HepG2 (cell line): ENCODE results near the gene FAM162A. TPM values are rescaled to one million over a fixed set of nuclear protein-coding genes. Genes with fewer than 3 reads are reported as not detected.

ENCODE experiments used
- AHR ChIP-seq: IDR thresholded peaks from 2 replicates; pipeline ENCODE4 v1.6.1; 2018; ENCODE audit warnings: missing genetic modification reagents, missing compliant biosample characterization
- CEBPG ChIP-seq: IDR thresholded peaks from 2 replicates; pipeline ENCODE4 v1.6.1; 2016
- FOXA3 ChIP-seq: IDR thresholded peaks from 2 replicates; pipeline ENCODE4 v1.6.1; 2016; ENCODE audit warnings: missing genetic modification reagents, missing compliant biosample characterization
- FOXP1 ChIP-seq, 2 experiments: fragments of 450-650 bp in 1 of 2; IDR thresholded peaks; 2 replicates each; pipeline ENCODE4 v1.6.1; 2017 to 2018; ENCODE audit warnings: antibody characterized with exemption in 1 of 2
- GATA4 ChIP-seq: sonication (generic); IDR thresholded peaks from 2 replicates; pipeline ENCODE4 v1.6.1; 2016; ENCODE audit warnings: antibody characterized with exemption, low read depth, borderline replicate concordance
- HNRNPLL ChIP-seq: fragments of 200-400 bp; formaldehyde crosslinking; IDR thresholded peaks from 2 replicates; pipeline ENCODE4 v1.6.1; 2017; ENCODE audit warnings: mild to moderate bottlenecking, low read depth, low read length; ENCODE audit not compliant: poor library complexity, severe bottlenecking
- KDM6A ChIP-seq: IDR thresholded peaks from 2 replicates; pipeline ENCODE4 v1.6.1; 2016; ENCODE audit warnings: low read depth
- MIER2 ChIP-seq: IDR thresholded peaks from 2 replicates; pipeline ENCODE4 v1.6.1; 2016; ENCODE audit warnings: missing biosample characterization, missing genetic modification reagents
- NFIC ChIP-seq: IDR thresholded peaks from 2 replicates; pipeline ENCODE4 v1.6.1; 2012; ENCODE audit warnings: mild to moderate bottlenecking, low read length, inconsistent platforms
- PAXIP1 ChIP-seq: sonication (generic); formaldehyde crosslinking; conservative IDR thresholded peaks from 2 replicates; pipeline ENCODE4 v1.4.0; 2020; ENCODE audit warnings: mild to moderate bottlenecking, missing genetic modification reagents, moderate library complexity
- PHF5A ChIP-seq: IDR thresholded peaks from one replicate; pipeline ENCODE4 v1.6.1; 2018; ENCODE audit warnings: low read depth, missing genetic modification reagents; ENCODE audit not compliant: unreplicated experiment
- ZNF292 ChIP-seq: sonication (generic); formaldehyde crosslinking; IDR thresholded peaks from 2 replicates; pipeline ENCODE4 v1.8.1; 2022; ENCODE audit warnings: mild to moderate bottlenecking, low read depth, missing genetic modification reagents, borderline replicate concordance
- ZNF414 ChIP-seq: sonication (generic); formaldehyde crosslinking; IDR thresholded peaks from 2 replicates; pipeline ENCODE4 v1.5.0; 2020; ENCODE audit warnings: missing genetic modification reagents
- ZZZ3 ChIP-seq: sonication (generic); formaldehyde crosslinking; IDR thresholded peaks from 2 replicates; pipeline ENCODE4 v1.4.0; 2020; ENCODE audit warnings: missing genetic modification reagents, mild to moderate bottlenecking, borderline replicate concordance
- polyA plus RNA-seq, 8 experiments: library from polyadenylated mRNA; depleted of rRNA in 3 of 8; stranded (reverse) in 7 of 8; unstranded in 1 of 8; fragments of >200 nt; fragmentation: Illumina TruSeq in 4 of 8; extraction: Trizol in 4 of 8; gene quantifications; 2 replicates each; pipeline versions ENCODE4 v1.2.1 to v1.2.3, GENCODE V29; 2011 to 2016; ENCODE audit warnings: low read depth in 4 of 8, missing spikeins in 1 of 8, mixed read lengths in 1 of 8; ENCODE audit not compliant: insufficient read depth in 1 of 8
- total RNA-seq, 5 experiments: library from RNA; depleted of rRNA; stranded (reverse); fragments of >200 nt; fragmentation: Illumina TruSeq; extraction: Trizol; gene quantifications; 2 replicates each; pipeline ENCODE4 v1.2.3, GENCODE V29; 2016; ENCODE audit warnings: low read depth in 1 of 5
- TF ChIP-seq, protein P1 (sequence below): sonication (generic); formaldehyde crosslinking; IDR thresholded peaks from 2 replicates; pipeline ENCODE4 v1.4.0; 2020; ENCODE audit warnings: mild to moderate bottlenecking, missing genetic modification reagents
- TF ChIP-seq, protein P2 (sequence below): sonication (generic); formaldehyde crosslinking; IDR thresholded peaks from 2 replicates; pipeline ENCODE4 v1.4.0; 2020; ENCODE audit warnings: missing genetic modification reagents
- TF ChIP-seq, protein P3 (sequence below): IDR thresholded peaks from 2 replicates; pipeline ENCODE4 v1.6.1; 2016; ENCODE audit warnings: missing genetic modification reagents, missing compliant biosample characterization

The FAM162A gene
- total and polyA plus RNA-seq, 2 of the 13 experiments (the other 11 are each of a cell fraction or from before 2014, with no cell fraction given), result 115 to 155 TPM

- TF ChIP-seq, protein P1, sequence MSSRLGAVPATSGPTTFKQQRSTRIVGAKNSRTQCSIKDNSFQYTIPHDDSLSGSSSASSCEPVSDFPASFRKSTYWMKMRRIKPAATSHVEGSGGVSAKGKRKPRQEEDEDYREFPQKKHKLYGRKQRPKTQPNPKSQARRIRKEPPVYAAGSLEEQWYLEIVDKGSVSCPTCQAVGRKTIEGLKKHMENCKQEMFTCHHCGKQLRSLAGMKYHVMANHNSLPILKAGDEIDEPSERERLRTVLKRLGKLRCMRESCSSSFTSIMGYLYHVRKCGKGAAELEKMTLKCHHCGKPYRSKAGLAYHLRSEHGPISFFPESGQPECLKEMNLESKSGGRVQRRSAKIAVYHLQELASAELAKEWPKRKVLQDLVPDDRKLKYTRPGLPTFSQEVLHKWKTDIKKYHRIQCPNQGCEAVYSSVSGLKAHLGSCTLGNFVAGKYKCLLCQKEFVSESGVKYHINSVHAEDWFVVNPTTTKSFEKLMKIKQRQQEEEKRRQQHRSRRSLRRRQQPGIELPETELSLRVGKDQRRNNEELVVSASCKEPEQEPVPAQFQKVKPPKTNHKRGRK (CRISPR knock-in tag), result no peak
- TF ChIP-seq AHR (CRISPR knock-in tag) (no peak), ZNF414 (CRISPR knock-in tag) (peak; percentile 17; the same call in 1 of the 2 replicates), FOXA3 (CRISPR knock-in tag) (peak; percentile 68), ZNF292 (CRISPR knock-in tag) (no peak), MIER2 (CRISPR knock-in tag) (no peak), KDM6A (CRISPR knock-in tag) (peak; percentile 70), FOXP1 (IDR thresholded peaks at IDR 0.05) (no peak), FOXP1 (CRISPR knock-in tag; IDR thresholded peaks at IDR 0.05) (peak; percentile 32; the same call in 1 of the 2 replicates), GATA4 (no peak), CEBPG (CRISPR knock-in tag) (peak; percentile 62), HNRNPLL (no peak), PHF5A (CRISPR knock-in tag) (peak; percentile 55), ZZZ3 (CRISPR knock-in tag) (no peak), PAXIP1 (CRISPR knock-in tag) (peak; percentile 90), NFIC (peak; percentile 77)
- TF ChIP-seq, protein P2, sequence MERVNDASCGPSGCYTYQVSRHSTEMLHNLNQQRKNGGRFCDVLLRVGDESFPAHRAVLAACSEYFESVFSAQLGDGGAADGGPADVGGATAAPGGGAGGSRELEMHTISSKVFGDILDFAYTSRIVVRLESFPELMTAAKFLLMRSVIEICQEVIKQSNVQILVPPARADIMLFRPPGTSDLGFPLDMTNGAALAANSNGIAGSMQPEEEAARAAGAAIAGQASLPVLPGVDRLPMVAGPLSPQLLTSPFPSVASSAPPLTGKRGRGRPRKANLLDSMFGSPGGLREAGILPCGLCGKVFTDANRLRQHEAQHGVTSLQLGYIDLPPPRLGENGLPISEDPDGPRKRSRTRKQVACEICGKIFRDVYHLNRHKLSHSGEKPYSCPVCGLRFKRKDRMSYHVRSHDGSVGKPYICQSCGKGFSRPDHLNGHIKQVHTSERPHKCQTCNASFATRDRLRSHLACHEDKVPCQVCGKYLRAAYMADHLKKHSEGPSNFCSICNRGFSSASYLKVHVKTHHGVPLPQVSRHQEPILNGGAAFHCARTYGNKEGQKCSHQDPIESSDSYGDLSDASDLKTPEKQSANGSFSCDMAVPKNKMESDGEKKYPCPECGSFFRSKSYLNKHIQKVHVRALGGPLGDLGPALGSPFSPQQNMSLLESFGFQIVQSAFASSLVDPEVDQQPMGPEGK (CRISPR knock-in tag), result peak; percentile 35; the same call in 1 of the 2 replicates
- TF ChIP-seq, protein P3, sequence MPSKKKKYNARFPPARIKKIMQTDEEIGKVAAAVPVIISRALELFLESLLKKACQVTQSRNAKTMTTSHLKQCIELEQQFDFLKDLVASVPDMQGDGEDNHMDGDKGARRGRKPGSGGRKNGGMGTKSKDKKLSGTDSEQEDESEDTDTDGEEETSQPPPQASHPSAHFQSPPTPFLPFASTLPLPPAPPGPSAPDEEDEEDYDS, result 0 out of 2 replicates have a peak, but pooled peaks have one; percentile 16
These were observed 7.9 kb downstream of the FAM162A start (continued) for GRCh38 chr3:122391681-122392446.
